Central memory CD4-positive, alpha-beta T cell (primary cell): ENCODE measurements around the gene SSB.
"Not testable (repeated sequence)": the region's sequence is repeated elsewhere in the genome, so short reads cannot be mapped to it uniquely, and the experiment has no call there.

Experiments used
- DNase-seq: peaks from one replicate; pipeline ENCODE4 v3.0.0; 2022

Gene SSB

GRCh38 chr2:169838743-169839489, 40.2 kb downstream of the SSB start:
- no peak for DNase-seq

GRCh38 chr2:169839954-169840746, 41.5 kb downstream of the SSB start:
- no peak for DNase-seq

- no peak for DNase-seq
These were observed 42.1 kb downstream of the SSB start for GRCh38 chr2:169840747-169841142.

- DNase-seq, result not testable (repeated sequence)
These were observed 43.0 kb downstream of the SSB start for GRCh38 chr2:169841625-169842024.

DNA sequence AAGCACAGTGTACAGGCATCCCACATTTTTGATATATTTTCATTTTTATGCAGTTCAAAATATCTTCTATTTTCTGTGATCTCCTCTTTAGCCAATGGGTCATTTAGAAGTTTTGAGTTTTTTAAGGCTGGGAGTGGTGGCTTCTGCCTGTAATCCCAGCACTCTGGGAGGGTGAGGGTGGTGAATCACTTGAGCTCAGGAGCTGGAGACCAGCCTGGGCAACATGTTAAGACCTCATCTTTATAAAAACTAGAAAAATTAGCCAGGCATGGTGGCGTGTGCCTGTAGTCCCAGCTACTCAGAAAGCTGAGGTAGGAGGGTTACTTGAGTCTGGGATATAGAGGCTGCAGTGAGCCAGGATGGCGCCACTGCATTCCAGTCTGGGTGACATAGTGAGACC, 46.3 kb downstream of the SSB start:
- no peak for DNase-seq

GRCh38 chr2:169848959-169849693, 50.5 kb downstream of the SSB start:
- not testable (repeated sequence) for DNase-seq

DNA sequence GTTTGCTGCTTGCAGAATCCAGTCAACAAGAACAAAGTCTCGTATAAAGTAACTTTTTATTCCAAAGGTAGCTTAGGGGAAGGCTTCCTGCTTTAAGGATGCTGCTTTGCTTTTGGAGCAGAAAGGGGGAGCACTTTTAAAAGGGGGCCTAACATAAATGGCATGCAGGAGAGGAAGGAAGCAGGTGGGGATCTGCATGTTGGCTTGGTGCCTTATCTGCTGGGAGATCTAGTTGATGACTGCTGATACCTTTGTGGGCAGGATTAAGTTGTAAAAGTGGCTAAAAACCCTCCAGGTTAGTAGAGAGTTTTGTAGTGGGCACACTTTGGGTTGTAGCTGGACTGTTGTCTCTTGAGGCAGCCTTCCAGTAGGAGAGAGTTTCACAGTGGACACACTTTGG, 51.0 kb downstream of the SSB start:
- no peak for DNase-seq

- DNase-seq, result no peak
These were observed 54.5 kb downstream of the SSB start for GRCh38 chr2:169853041-169853668.

DNA sequence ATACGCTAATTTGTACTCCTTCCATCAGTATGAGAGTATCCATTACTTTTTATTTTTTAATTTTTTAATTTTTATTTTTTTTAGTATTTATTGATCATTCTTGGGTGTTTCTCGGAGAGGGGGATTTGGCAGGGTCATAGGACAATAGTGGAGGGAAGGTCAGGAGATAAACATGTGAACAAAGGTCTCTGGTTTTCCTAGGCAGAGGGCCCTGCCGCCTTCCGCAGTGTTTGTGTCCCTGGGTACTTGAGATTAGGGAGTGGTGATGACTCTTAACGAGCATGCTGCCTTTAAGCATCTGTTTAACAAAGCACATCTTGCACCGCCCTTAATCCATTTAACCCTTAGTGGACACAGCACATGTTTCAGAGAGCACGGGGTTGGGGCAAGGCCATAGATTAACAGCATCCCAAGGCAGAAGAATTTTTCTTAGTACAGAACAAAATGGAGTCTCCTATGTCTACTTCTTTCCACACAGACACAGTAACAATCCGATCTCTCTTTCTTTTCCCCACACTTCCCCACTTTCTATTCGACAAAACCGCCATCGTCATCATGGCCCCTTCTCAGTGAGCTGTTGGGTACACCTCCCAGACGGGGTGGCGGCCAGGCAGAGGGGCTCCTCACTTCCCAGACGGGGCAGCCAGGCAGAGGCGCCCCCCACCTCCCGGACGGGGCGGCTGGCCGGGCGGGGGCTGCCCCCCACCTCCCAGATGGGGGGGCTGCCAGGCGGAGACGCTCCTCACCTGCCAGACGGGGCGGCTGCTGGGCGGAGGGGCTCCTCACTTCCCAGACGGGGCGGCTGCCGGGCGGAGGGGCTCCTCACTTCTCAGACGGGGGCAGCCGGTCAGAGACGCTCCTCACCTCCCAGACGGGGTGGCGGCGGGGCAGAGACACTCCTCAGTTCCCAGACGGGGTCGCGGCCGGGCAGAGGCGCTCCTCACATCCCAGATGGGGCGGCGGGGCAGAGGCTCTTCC, 56.9 kb downstream of the SSB start:
- DNase-seq, result not testable (repeated sequence)

GRCh38 chr2:169859423-169859822, 60.8 kb downstream of the SSB start:
- DNase-seq, result no peak

GRCh38 chr2:169860149-169860548, 61.5 kb downstream of the SSB start:
- DNase-seq, result no peak
